Prostate gland (tissue), 2 donors: Measurements from ENCODE around the gene CSNK1A1L.

Source experiments
- CTCF ChIP-seq, 4 experiments: fragments of 200-600 bp in 2 of 4; fragments of 450-650 bp in 2 of 4; sonication (generic) in 2 of 4; IDR thresholded peaks; 1 replicate in 3 of 4; 2 replicates in 1 of 4; pipeline ENCODE4 v1.5.1; 2016 to 2019; ENCODE audit warnings: antibody characterized with exemption in 4 of 4, mild to moderate bottlenecking in 2 of 4, moderate library complexity in 2 of 4
- POLR2A ChIP-seq: fragments of 450-650 bp; IDR thresholded peaks from one replicate; pipeline ENCODE4 v1.6.1; 2016; ENCODE audit warnings: antibody characterized with exemption, mild to moderate bottlenecking

- TF ChIP-seq CTCF (IDR thresholded peaks at IDR 0.05) (no peak), POLR2A (no peak)
Measured at GRCh38 chr13:37106642-37107041, 1.2 kb upstream of the CSNK1A1L start.
